ENCODE results near the gene RNF227. TPM values are rescaled to one million over a fixed set of nuclear protein-coding genes. Genes with fewer than 3 reads are reported as not detected.

The RNF227 gene
- total RNA-seq (10 to 100 TPM in 1 of 7 donors, 1 to 10 TPM in 6; 2.7 to 16.5 (median 5.2) TPM), polyA plus RNA-seq (1 to 10 TPM; 4.3 to 8.6 TPM)
- long read RNA-seq, donor 1, transcript RNF227-201 (2 exons, 2,852 nt), result major isoform, 10 of 16 reads
- long read RNA-seq, donor 1, partial matches to known transcripts, result 0 of 16 reads
- long read RNA-seq, donor 1, other reads (novel, unspliced or antisense), result 2 of 16 reads
- long read RNA-seq, donor 2, transcript RNF227-202 (1 exons, 2,618 nt), result major isoform, 17 of 19 reads
- long read RNA-seq, donor 2, partial matches to known transcripts, result 0 of 19 reads
- long read RNA-seq, donor 2, other reads (novel, unspliced or antisense), result 0 of 19 reads
- long read RNA-seq, donor 3, transcript RNF227-201 (2 exons, 2,852 nt), result major isoform, 14 of 16 reads
- long read RNA-seq, donor 3, partial matches to known transcripts, result 0 of 16 reads
- long read RNA-seq, donor 3, other reads (novel, unspliced or antisense), result 0 of 16 reads

- intact Hi-C loops (cut with DNase I), result loop anchor here in 1 of 4 donors (2.0 kb wide), 1 partner anchor 15 kb away; the partner anchor contains the start of gene TRAPPC1
- WGBS, 3 donors, result 0% methylated on average over 58 to 100 of the region's 100 CpGs
These were observed at the start of gene RNF227 for GRCh38 chr17:7915611-7916384. RNF227 (minus strand) TSS chr17:7916289; CDS start chr17:7916195, 94 bp downstream.

GRCh38 chr17:7961421-7961820, 45.3 kb upstream of the RNF227 start:
- H3K4me1 ChIP-seq (ENCODE audit: insufficient read depth), result no peaks in the 10 kb centered on the region

More at GRCh38 chr17:7915611-7916384, at the start of gene RNF227:
- peak; percentile 94 to 97 (median 96) for DNase-seq
- Histone ChIP-seq H3K27me3 (no peaks in the 10 kb centered on the region), H3K9me3 (no peaks in the 10 kb centered on the region), H3K4me3 (peak within 1 kb of the TSS; percentile 56), H3K4me1 (ENCODE audit: insufficient read depth) (peaks cover 4% of the 10 kb centered on the region), H3K27ac (peak within 1 kb of the TSS; percentile 97 to 98), H3K36me3 (no peaks in the 10 kb centered on the region)
- no peak for TF ChIP-seq EP300 (IDR thresholded peaks at IDR 0.05)
- peak; percentile 58 for TF ChIP-seq POLR2A (IDR thresholded peaks at IDR 0.05)
- peak in 2 of 3 donors; percentile 6 to 19 for TF ChIP-seq CTCF (IDR thresholded peaks at IDR 0.05)

GRCh38 chr17:7959503-7960253, 43.6 kb upstream of the RNF227 start:
- TF ChIP-seq EP300 (IDR thresholded peaks at IDR 0.05) (no peak), CTCF (IDR thresholded peaks at IDR 0.05) (no peak), POLR2A (IDR thresholded peaks at IDR 0.05) (no peak)
- WGBS, 3 donors, result 87 to 91% (median 88%) methylated on average over 9 of the region's 9 CpGs
- no peak for DNase-seq
- Histone ChIP-seq H3K27me3 (no peaks in the 10 kb centered on the region), H3K36me3 (no peaks in the 10 kb centered on the region), H3K4me3 (no peak overlapping the region), H3K27ac (no peak overlapping the region), H3K9me3 (no peaks in the 10 kb centered on the region), H3K4me1 (ENCODE audit: insufficient read depth) (no peaks in the 10 kb centered on the region)
- intact Hi-C loops (cut with DNase I), result no loop called here

More at GRCh38 chr17:7961421-7961820, 45.3 kb upstream of the RNF227 start:
- WGBS, 3 donors, result 2 to 12% (median 7%) methylated on average over 2 of the region's 2 CpGs
- DNase-seq, result no peak
- Histone ChIP-seq H3K27ac (no peak overlapping the region), H3K36me3 (no peaks in the 10 kb centered on the region), H3K4me3 (no peak overlapping the region), H3K9me3 (no peaks in the 10 kb centered on the region), H3K27me3 (no peaks in the 10 kb centered on the region)
- intact Hi-C loops (cut with DNase I), result no loop called here
- TF ChIP-seq CTCF (IDR thresholded peaks at IDR 0.05), result no peak
- no peak for TF ChIP-seq POLR2A (IDR thresholded peaks at IDR 0.05)
- TF ChIP-seq EP300 (IDR thresholded peaks at IDR 0.05), result no peak
